ENCODE measurements around the gene INCA1. TPM values are rescaled to one million over a fixed set of nuclear protein-coding genes. Genes with fewer than 3 reads are reported as not detected.

The INCA1 gene
- total and polyA plus RNA-seq, 8 donors, result 0.28 to 2.4 (median 0.41) TPM

DNA sequence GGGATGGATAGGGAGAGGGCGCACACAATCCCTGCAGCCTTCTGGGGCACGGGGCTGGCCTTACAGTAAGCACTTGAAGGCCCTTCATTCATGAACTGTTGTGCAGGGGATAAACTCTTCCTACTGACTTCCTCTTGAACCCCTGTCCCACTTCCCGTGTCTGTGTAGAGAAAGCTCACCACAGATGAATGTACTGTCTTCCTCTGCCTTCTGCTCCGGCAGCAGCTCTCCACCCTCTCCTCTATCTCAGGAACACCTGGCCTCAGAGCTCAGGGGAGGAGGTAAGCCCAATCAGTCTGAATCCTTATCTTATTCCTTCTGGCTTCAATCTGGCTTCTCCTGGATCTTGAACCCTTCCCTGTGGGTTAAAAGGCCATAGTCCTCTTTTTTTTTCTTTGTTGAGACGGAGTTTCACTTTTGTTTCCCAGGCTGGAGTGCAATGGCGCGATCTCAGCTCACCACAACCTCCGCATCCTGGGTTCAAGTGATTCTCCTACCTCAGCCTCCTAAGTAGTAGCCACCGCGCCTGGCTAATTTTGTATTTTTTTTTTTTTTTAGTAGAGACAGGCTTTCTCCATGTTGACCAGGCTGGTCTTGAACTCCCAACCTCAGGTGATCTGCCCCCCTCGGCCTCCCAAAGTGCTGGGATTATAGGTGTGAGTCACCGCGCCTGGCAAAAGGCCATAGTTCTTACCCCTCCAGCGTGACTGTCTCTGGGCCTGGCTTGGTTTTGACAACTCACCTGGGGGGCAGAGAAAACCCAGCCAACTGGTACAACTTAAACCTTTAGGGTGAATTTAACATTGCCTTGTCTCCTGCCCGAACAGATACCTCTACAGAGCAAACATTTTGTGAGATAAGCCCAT, 45.1 kb upstream of the INCA1 start:
- TF ChIP-seq, protein P1, sequence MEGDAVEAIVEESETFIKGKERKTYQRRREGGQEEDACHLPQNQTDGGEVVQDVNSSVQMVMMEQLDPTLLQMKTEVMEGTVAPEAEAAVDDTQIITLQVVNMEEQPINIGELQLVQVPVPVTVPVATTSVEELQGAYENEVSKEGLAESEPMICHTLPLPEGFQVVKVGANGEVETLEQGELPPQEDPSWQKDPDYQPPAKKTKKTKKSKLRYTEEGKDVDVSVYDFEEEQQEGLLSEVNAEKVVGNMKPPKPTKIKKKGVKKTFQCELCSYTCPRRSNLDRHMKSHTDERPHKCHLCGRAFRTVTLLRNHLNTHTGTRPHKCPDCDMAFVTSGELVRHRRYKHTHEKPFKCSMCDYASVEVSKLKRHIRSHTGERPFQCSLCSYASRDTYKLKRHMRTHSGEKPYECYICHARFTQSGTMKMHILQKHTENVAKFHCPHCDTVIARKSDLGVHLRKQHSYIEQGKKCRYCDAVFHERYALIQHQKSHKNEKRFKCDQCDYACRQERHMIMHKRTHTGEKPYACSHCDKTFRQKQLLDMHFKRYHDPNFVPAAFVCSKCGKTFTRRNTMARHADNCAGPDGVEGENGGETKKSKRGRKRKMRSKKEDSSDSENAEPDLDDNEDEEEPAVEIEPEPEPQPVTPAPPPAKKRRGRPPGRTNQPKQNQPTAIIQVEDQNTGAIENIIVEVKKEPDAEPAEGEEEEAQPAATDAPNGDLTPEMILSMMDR (IDR thresholded peaks at IDR 0.05), result no peak
- Histone ChIP-seq H3K27me3 (no peaks in the 10 kb centered on the region), H3K36me3 (no peaks in the 10 kb centered on the region), H3K4me3 (no peak overlapping the region), H3K9me3 (no peaks in the 10 kb centered on the region), H3K4me1 (no peaks in the 10 kb centered on the region), H3K27ac (no peak overlapping the region)
- 76 to 80% methylated on average over 15 of the region's 15 CpGs for WGBS, 2 donors
- ATAC-seq (no peak), DNase-seq (no peak), FAIRE-seq (no peak)
- intact Hi-C loops (cut with DNase I), result no loop called here

DNA sequence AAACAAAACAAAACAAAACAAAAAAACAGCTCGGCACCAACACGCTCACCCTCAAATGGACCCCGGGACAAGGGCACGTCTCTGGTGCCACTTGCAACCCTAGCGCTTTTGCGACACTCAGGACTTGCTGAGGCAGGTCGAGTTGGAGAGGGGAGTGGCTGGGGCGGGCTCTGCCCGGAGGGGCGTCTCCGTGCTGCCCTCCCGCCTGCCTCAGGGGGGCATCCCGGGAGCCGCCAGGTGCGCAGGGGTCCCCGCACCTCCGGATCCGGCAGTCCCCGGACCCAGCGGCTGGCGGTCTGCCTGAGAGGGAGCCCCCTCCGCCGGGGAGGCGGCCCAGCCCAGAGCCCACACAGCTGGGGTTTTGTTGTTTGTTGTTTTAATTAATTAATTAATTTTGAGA, 38.0 kb upstream of the INCA1 start, which contains the start of gene SLC52A1:
Gene SLC52A1 (minus strand): TSS at position 112 of the 400 bp plus-strand sequence. CDS start 820 bp downstream, outside the sequence.
- 7 to 9% methylated on average over 21 to 24 of the region's 24 CpGs for WGBS, 2 donors
- no peaks in the 10 kb centered on the region for H3K9me3 ChIP-seq
- H3K36me3 ChIP-seq, result no peaks in the 10 kb centered on the region
- no peaks in the 10 kb centered on the region for H3K4me1 ChIP-seq
- no peak for FAIRE-seq
- no peak for ATAC-seq
- peak in 2 of 6 donors; percentile 24 to 53 for DNase-seq
- TF ChIP-seq, protein P1 (IDR thresholded peaks at IDR 0.05), result no peak
- no peak within 1 kb of the TSS for H3K27ac ChIP-seq
- no peaks in the 10 kb centered on the region for H3K27me3 ChIP-seq
- intact Hi-C loops (cut with DNase I), result no loop called here
- H3K4me3 ChIP-seq, result peak within 1 kb of the TSS in 1 of 4 donors; percentile 23

DNA sequence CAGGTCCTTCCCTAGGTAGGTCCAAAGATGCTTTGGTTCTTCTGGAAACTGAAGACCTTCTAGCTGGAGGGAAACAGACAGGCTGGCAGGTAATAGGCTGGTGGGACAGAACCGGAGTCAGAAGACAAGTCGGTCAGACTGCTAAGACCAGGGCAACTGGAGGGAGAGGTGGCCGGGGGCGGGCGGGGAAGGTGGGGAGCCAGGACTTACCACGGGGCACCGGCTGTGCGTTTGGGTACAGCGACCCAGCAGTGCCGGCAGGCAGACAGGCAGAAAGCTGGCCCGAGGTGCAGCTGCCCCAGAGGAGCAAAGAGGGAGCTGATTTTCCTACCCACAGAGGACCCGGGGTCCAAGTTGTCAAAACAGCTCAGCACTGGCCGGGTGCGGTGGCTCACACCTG, 37.3 kb upstream of the INCA1 start:
- Histone ChIP-seq H3K36me3 (no peaks in the 10 kb centered on the region), H3K27ac (no peak overlapping the region), H3K27me3 (no peaks in the 10 kb centered on the region), H3K4me3 (no peak overlapping the region), H3K4me1 (no peaks in the 10 kb centered on the region), H3K9me3 (no peaks in the 10 kb centered on the region)
- DNase-seq (peak in 1 of 6 donors; percentile 54), ATAC-seq (no peak), FAIRE-seq (no peak)
- TF ChIP-seq, protein P1 (IDR thresholded peaks at IDR 0.05), result no peak
- WGBS, 2 donors, result 74 to 87% methylated on average over 14 of the region's 14 CpGs
- intact Hi-C loops (cut with DNase I), result no loop called here

DNA sequence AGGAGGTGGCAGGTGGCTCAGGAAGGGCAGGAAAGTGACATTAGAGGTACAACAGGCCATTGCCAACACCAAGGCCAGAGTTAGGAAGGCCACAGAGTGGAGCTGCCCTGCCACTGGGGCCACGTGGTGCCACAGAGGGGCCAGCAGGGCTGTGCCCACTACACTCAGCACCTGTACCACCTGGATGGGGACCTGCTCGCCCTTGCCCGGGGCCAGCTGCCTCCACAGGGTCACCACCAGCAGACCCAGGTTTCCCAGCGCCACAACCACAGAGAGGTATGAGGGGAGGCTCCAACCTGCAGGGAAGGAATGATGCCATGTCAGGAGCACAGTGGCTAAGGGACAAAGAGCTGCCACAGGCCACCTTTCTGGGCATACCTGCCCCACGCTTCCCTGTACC, 36.7 kb upstream of the INCA1 start:
- Histone ChIP-seq H3K36me3 (no peaks in the 10 kb centered on the region), H3K4me3 (no peak overlapping the region), H3K9me3 (no peaks in the 10 kb centered on the region), H3K27me3 (no peaks in the 10 kb centered on the region), H3K4me1 (no peaks in the 10 kb centered on the region), H3K27ac (no peak overlapping the region)
- TF ChIP-seq, protein P1 (IDR thresholded peaks at IDR 0.05), result no peak
- WGBS, 2 donors, result 88 to 90% methylated on average over 5 of the region's 5 CpGs
- FAIRE-seq, result no peak
- intact Hi-C loops (cut with DNase I), result no loop called here
- no peak for ATAC-seq
- no peak for DNase-seq

Data from pancreas (tissue), 10 donors.